GM18873 (cell line): Measurements from ENCODE around the gene FNBP1L.
"Not testable (repeated sequence)": the region's sequence is repeated elsewhere in the genome, so short reads cannot be mapped to it uniquely, and the experiment has no call there.

Experiments
- ATAC-seq: cut with Tn5 transposase; IDR thresholded peaks from one replicate; pipeline ENCODE4 v1.9.1; 2021; ENCODE audit warnings: mild to moderate bottlenecking, moderate library complexity, moderate number of reproducible peaks; ENCODE audit not compliant: unreplicated experiment, low FRiP score

FNBP1L gene

DNA sequence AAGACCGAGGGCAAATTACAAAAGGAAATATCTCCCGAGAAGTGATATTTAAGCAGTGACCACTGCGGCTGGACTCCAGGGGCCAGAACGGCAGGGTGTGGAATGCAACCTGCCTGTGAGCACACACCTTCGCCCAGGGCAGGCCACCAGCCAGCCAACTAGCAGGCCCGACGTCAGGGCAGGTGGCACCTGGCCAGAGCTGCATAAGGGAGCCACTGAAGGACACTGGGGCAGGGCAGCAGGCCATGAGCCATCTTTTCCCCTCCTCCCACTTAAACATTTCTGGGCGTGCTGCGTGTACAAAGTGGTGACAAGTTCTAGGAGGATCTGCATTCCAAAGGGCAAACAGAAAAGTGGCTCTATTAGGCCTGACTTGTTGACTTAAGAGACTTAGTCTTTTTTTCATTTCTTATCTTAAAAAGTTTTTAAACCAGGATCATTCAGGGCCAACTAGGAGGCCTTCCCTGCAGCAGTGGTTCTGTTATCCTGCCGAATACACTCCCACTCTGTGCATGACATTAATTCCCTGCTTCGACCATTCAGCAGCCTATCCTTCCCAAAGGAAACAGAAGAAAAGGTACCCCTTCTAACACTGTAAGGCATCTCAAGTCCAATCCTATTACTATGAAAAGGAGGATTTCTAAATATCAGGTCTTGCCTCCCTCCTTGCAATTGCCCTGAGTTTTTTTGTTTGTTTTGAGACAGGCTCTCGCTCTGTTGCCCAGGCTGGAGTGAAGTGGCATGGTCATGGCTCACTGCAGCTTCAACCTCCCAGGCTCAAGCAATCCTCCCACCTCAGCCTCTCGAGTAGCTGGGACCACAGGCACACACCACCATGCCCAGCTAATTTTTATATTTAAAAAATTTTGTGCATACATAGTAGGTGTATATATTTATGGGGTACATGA is 137.4 kb downstream of the FNBP1L start:
- no peak for ATAC-seq

DNA sequence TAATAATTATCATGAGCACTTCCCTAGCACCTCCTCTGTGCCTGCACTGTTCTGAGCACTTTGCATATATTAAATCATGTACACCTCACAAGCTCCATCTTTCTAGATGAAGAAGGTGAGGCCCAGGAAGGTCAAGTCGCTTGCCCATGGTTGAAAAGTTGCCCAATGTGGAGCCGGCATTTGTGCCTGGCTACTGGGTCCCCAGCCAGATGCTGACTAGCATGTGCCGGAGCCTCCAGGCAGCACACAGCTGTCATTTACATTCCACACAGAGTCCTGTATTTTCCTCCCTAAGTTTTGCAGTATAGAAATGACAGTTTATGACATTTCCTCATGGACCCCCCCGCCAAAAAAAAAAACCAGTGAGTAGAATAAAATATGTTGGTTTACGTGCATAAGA is 139.4 kb downstream of the FNBP1L start:
- ATAC-seq: no peak

- no peak for ATAC-seq
Observed at GRCh38 chr1:93588206-93588605, 140.3 kb downstream of the FNBP1L start.

GRCh38 chr1:93588955-93589354 is 141.0 kb downstream of the FNBP1L start:
- ATAC-seq: no peak

DNA sequence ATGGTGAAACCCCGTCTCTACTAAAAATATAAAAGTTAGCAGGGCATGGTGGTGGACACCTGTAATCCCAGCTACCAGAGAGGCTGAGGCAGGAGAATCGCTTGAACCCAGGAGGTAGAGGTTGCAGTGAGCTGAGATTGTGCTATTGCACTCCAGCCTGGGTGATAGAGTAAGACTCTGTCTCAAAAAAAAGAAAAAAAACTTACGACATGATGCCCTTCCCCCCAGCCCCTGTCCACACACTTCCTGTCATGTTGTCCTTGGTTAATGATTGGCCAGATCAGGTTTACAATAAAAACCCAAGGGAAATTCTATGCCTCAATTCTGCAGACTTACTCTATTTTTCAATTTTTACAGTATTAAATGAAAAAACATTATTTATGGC is 143.4 kb downstream of the FNBP1L start:
- ATAC-seq: not testable (repeated sequence)

DNA sequence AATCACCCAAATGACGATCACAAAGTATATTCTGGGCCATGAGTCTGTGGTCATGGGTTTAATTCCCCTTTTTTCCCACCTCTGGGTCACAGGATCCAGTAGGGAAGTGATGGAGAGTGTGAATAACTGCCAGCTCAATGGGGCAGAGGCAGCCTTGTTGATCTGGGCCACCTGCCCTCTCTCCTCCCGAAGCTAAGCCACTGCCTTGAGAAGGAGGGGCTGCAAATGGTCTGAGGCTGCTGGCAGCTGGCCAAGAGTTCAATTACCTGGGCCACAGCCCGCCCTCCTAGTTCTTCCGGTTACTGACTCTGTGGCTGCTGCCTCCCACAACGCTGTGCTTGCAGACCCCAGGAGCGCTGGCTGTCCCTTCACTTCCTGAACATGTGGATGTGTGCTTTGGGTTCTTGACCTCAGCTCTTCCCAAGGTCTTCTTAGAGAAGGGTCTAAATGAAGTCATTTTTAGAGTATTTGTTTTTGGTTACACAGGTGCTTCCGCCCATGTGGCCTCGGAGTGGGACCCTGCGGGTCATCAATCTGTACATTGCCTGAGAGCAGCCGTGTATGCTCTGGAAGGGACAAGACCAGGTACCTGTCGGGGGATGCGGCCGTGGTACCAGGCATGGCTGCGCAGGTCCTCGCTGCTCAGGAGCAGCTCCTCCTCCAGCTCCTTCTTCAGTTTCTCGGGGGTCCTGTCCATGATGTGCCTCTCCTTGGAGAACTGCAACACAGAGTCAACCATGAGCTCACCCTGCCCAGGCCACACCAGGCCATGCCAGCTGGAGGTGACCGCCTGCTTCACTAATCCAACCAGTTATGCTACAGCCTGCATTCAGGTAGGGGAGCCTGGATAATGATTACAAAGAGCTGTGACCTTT is 144.0 kb downstream of the FNBP1L start:
- peak; percentile 78 for ATAC-seq

GRCh38 chr1:93592551-93592949 is 144.6 kb downstream of the FNBP1L start:
- no peak for ATAC-seq

GRCh38 chr1:93593854-93594602 is 146.1 kb downstream of the FNBP1L start:
- no peak for ATAC-seq

DNA sequence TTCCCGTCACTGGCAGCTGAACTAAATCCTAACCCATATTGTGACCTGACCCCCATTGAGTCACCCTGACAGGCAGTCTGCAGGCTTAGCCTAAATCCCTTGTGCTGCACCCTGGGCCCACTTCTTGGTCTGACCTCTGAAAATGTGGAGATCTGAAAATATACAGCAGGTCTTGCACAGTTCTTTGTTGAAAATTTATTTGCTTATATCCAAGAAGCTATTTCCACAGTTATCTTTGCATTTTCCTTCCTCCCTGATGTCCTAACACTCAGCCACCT is 146.6 kb downstream of the FNBP1L start:
- ATAC-seq: no peak

GRCh38 chr1:93595266-93595665 is 147.3 kb downstream of the FNBP1L start:
- no peak for ATAC-seq

DNA sequence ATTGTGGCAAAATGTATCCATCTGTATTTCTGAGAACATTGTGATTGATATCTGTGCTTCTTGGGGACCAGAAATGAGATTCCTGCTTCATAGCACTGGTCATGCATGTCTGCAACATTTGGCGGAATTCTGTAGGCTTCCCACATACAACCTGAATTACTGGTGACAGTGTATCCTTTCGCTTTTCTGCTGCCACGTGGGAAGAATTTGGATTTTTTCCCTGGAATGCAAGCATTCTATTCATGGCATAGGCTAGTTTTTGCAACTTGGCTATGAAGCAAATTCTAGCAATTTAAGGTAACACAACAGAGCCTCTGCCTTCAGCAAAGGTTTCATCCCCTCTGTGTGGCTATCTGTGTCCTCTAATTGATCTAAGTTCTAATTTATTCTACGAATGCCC is 147.8 kb downstream of the FNBP1L start:
- no peak for ATAC-seq

DNA sequence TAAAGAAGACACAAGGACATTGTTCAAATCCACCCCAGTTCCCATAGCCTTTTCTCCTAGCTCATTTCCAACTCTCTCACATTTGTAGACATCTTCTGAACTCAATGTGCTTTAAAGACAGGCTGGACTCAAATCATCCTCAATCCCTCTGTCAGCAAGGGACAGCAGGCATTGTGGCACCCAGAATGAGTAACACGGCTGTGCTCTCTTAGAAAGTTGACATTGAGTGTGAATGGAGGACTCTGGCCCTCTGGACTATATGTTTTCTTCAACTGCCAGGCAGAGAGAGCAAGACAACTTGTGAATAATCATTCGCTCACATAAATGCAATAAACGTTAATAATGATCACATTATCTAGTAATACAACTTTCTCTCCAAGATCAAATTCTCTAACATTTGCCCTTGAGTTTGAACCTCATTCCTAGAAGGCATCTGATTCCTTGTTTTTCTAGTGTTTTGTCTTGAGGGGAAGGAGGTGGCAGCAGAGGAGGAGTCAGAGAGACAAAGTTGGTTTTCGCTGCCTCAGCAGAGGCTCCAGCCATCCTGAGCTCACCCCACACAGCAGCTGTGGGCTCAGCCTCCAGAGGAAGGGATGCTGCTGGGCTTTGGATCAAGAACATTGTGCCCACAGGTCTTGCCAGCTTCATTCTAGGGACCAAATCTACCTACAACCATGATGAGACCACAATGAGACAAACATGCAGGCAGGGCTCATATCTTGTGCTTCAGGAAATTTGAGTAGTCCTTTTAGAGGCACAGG is 148.6 kb downstream of the FNBP1L start:
- ATAC-seq: no peak

DNA sequence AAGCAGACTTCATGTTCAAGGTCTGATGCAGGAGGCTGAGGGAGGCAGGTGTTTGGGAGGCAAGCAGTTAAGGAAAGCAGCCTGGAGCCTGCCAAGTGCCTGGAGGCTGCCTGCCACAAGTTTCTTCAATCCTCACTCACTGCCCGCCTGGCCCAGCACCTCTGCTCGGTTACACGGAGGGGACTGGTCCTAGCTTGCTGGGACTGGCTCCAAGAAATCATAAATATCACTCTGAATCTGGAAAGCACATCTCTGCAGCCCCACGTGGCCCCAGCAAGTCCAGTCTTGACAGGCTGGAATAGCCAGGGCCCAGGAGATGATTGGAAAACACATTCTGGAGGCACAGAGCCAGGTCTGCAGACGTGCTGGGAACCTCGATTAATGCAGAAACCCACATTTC is 149.8 kb downstream of the FNBP1L start:
- no peak for ATAC-seq

- ATAC-seq: no peak
Observed at GRCh38 chr1:93598396-93598795, 150.5 kb downstream of the FNBP1L start.

GRCh38 chr1:93598861-93599439 is 151.0 kb downstream of the FNBP1L start:
- ATAC-seq: no peak

DNA sequence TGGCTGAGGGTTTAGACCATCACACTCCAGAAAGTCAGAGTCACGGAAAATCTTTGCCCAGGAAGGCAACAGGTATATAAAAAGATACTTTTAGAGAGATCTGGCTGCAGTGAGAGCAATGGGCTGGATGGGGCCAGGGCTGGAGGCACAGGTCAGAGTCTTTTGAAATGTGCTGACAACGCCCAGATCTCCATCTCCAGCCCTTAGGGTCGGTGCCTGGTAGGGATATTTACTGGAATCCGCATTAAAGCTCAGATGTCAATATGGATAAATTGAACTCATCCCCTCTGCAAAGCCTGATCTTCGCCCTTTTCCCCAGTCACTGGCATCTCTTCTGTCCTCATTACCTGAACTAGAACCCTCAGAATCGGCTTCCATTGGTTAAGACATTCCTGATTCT is 151.6 kb downstream of the FNBP1L start:
- ATAC-seq: no peak

GRCh38 chr1:93600663-93601062 is 152.7 kb downstream of the FNBP1L start:
- no peak for ATAC-seq

DNA sequence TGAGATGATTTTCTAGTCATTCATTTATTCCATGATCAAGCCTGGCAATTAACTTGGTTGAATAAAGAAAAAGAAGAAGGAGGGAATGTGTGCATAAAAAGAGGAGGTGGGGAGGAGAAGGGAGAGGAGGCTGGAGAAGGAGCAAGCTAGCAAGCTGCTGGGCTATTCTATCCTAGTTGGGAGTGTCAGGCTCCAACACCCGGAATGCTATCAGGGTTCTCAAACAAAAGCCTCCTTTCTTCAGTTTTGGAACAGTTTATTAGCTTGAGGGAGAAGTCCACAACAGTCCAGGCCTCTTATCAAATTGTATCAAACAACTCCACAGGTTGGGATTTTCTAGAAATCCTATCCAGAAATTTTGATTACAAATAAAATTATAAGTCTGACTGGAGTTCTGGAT is 153.8 kb downstream of the FNBP1L start:
- no peak for ATAC-seq

DNA sequence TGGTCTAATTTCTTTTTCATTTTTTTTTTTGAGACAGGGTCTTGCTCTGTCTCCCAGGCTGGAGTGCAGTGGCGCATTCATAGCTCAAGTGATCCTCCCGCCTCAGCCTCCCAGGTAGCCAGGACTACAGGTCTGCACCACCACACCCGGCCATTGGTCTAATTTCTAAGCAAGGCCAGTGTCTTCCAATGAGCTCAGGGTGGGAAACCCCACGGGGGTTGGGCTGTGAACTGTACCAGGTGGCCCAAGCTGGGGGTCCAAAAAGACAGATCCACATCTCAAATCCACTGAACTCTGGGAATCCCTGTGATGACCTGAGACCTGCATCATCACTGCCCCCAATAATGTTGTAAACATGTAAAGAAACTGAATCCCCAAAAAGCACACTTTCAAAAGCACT is 154.2 kb downstream of the FNBP1L start:
- ATAC-seq: no peak

DNA sequence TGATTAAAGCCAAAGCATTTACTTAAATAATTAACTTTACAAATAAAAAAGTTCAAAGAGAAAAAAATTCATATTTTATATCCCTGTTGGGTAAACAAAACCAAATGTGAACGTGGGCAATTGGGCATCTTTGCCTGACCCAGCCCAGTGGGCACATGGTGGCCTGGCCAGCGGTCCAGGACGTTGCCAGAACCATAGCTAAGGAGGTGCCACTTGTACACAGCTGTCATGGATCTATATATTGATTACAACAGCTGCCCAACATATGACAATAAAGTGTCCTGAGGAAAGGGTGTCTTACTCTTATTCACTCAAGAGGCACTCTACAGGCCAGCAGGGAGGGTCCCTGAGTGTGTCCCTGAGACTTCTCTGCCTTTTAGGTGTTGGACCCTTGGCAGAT is 155.2 kb downstream of the FNBP1L start:
- no peak for ATAC-seq
